ENCODE data around the gene LANCL3. TPM values are rescaled to one million over a fixed set of nuclear protein-coding genes. Genes with fewer than 3 reads are reported as not detected.

Gene LANCL3
- total RNA-seq, 1 donor from 2014 or later, result 0.03 TPM

- Mint-ChIP-seq H3K9me3 (ENCODE audit: unreplicated experiment) (peaks cover 4% of the 10 kb centered on the region), H3K4me1 (ENCODE audit: unreplicated experiment) (no peaks in the 10 kb centered on the region), H3K27ac (ENCODE audit: unreplicated experiment) (no peak overlapping the region), H3K4me3 (ENCODE audit: unreplicated experiment) (no peak overlapping the region), H3K36me3 (ENCODE audit: unreplicated experiment) (no peaks in the 10 kb centered on the region), H3K27me3 (ENCODE audit: unreplicated experiment) (no peaks in the 10 kb centered on the region)
- no peak for DNase-seq (ENCODE audit: extremely low spot score, unreplicated experiment)
- no peak for TF ChIP-seq CTCF (IDR thresholded peaks at IDR 0.05)
These were observed 130.1 kb downstream of the LANCL3 start for GRCh38 chrX:37701588-37701987.

GRCh38 chrX:37711991-37712390, 140.5 kb downstream of the LANCL3 start:
- TF ChIP-seq CTCF (IDR thresholded peaks at IDR 0.05), result no peak
- Mint-ChIP-seq H3K27ac (ENCODE audit: unreplicated experiment) (no peak overlapping the region), H3K9me3 (ENCODE audit: unreplicated experiment) (peaks cover 5% of the 10 kb centered on the region), H3K4me1 (ENCODE audit: unreplicated experiment) (no peaks in the 10 kb centered on the region), H3K36me3 (ENCODE audit: unreplicated experiment) (no peaks in the 10 kb centered on the region), H3K27me3 (ENCODE audit: unreplicated experiment) (peaks cover 5% of the 10 kb centered on the region), H3K4me3 (ENCODE audit: unreplicated experiment) (no peak overlapping the region)
- DNase-seq (ENCODE audit: extremely low spot score, unreplicated experiment), result no peak

GRCh38 chrX:37712458-37712857, 141.0 kb downstream of the LANCL3 start:
- H3K9me3 Mint-ChIP-seq (ENCODE audit: unreplicated experiment), result peaks cover 5% of the 10 kb centered on the region
- DNase-seq (ENCODE audit: extremely low spot score, unreplicated experiment), result no peak
- TF ChIP-seq CTCF (IDR thresholded peaks at IDR 0.05), result no peak
- H3K27ac Mint-ChIP-seq (ENCODE audit: unreplicated experiment), result no peak overlapping the region
- no peak overlapping the region for H3K4me3 Mint-ChIP-seq (ENCODE audit: unreplicated experiment)
- no peaks in the 10 kb centered on the region for H3K4me1 Mint-ChIP-seq (ENCODE audit: unreplicated experiment)
- no peaks in the 10 kb centered on the region for H3K36me3 Mint-ChIP-seq (ENCODE audit: unreplicated experiment)
- peaks cover 5% of the 10 kb centered on the region for H3K27me3 Mint-ChIP-seq (ENCODE audit: unreplicated experiment)

GRCh38 chrX:37714479-37714878, 143.0 kb downstream of the LANCL3 start:
- H3K9me3 Mint-ChIP-seq (ENCODE audit: unreplicated experiment), result peaks cover 12% of the 10 kb centered on the region
- no peak overlapping the region for H3K4me3 Mint-ChIP-seq (ENCODE audit: unreplicated experiment)
- no peaks in the 10 kb centered on the region for H3K36me3 Mint-ChIP-seq (ENCODE audit: unreplicated experiment)
- DNase-seq (ENCODE audit: extremely low spot score, unreplicated experiment), result no peak
- no peak overlapping the region for H3K27ac Mint-ChIP-seq (ENCODE audit: unreplicated experiment)
- H3K4me1 Mint-ChIP-seq (ENCODE audit: unreplicated experiment), result no peaks in the 10 kb centered on the region
- H3K27me3 Mint-ChIP-seq (ENCODE audit: unreplicated experiment), result peaks cover 5% of the 10 kb centered on the region
- no peak for TF ChIP-seq CTCF (IDR thresholded peaks at IDR 0.05)

GRCh38 chrX:37716602-37717001, 145.1 kb downstream of the LANCL3 start:
- no peaks in the 10 kb centered on the region for H3K36me3 Mint-ChIP-seq (ENCODE audit: unreplicated experiment)
- no peaks in the 10 kb centered on the region for H3K4me1 Mint-ChIP-seq (ENCODE audit: unreplicated experiment)
- H3K4me3 Mint-ChIP-seq (ENCODE audit: unreplicated experiment), result no peak overlapping the region
- peaks cover 2% of the 10 kb centered on the region for H3K27me3 Mint-ChIP-seq (ENCODE audit: unreplicated experiment)
- peaks cover 7% of the 10 kb centered on the region for H3K9me3 Mint-ChIP-seq (ENCODE audit: unreplicated experiment)
- TF ChIP-seq CTCF (IDR thresholded peaks at IDR 0.05), result no peak
- no peak for DNase-seq (ENCODE audit: extremely low spot score, unreplicated experiment)
- H3K27ac Mint-ChIP-seq (ENCODE audit: unreplicated experiment), result no peak overlapping the region
